ENCODE results near the gene SLC17A7. TPM values are rescaled to one million over a fixed set of nuclear protein-coding genes. Genes with fewer than 3 reads are reported as not detected.

The SLC17A7 gene
- total RNA-seq, 1 experiment from 2014 or later, result 1.6 TPM

DNA sequence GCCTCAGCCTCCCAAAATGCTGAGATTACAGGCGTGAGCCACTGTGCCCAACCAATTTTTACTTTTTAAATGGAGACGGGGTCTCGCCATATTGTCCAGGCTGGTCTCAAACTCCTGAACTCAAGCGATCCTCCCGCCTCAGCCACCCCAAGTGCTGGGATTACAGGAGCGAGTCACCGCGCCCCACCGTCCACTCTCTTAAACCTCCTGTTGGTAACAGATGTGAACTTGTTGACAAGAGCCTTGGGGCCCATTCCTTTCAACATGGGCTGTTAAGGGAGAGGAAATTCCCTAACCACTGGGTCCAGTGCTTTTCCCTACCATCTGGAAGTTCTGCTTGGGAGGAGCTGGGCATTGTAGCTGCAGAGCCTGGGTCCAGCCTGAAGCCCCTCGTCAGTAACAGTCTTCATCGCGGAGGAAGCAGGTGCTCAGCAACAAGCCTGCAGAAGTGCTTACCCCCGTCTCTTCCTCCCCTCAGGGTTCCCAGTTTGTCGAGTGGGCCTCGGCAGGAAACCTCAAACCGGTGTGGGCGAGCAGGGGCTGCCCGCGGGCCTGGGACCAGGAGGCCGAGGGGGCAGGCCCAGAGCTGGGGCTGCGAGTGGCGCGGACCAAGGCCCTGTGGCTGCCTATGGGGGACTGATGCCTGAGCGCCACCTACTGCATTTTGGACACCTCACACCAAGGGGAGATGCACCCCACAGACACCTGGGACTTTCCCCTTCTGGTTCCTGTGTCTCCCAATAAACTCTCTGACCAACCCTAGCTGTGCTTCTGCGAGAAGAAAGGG, 28.7 kb upstream of the SLC17A7 start:
- peaks cover 7% of the 10 kb centered on the region; the same call in 1 of the 2 replicates for H3K27me3 Mint-ChIP-seq (ENCODE audit: low read depth)
- H3K27ac Mint-ChIP-seq, result no peak overlapping the region
- no peaks in the 10 kb centered on the region for H3K9me3 Mint-ChIP-seq
- no peak overlapping the region for H3K4me3 Mint-ChIP-seq
- TF ChIP-seq FOXP1 (CRISPR knock-in tag; IDR thresholded peaks at IDR 0.05; ENCODE audit: borderline replicate concordance) (0 out of 2 replicates have a peak, but pooled peaks have one; percentile 29), GTF2I (CRISPR knock-in tag; conservative IDR thresholded peaks at IDR 0.05) (peak; percentile 77), NR3C1 (CRISPR knock-in tag; conservative IDR thresholded peaks at IDR 0.05; ENCODE audit: low read depth) (no peak)
- ChIA-PET CTCF (interaction anchor here (0.6 to 2.0 kb wide), 7 partner anchors 13 to 142 kb away, joined by 3 to 7 read pairs (median 5); partner anchors contain the start of gene ALDH16A1), POLR2A (no interaction called here)
- peaks cover 7% of the 10 kb centered on the region for H3K4me1 Mint-ChIP-seq
- no peak for DNase-seq (ENCODE audit: low spot score)
- H3K36me3 Mint-ChIP-seq, result peaks cover 2% of the 10 kb centered on the region; the same call in 1 of the 2 replicates
- 0 out of 2 replicates have a peak, but pooled peaks have one; percentile 5 for ATAC-seq

DNA sequence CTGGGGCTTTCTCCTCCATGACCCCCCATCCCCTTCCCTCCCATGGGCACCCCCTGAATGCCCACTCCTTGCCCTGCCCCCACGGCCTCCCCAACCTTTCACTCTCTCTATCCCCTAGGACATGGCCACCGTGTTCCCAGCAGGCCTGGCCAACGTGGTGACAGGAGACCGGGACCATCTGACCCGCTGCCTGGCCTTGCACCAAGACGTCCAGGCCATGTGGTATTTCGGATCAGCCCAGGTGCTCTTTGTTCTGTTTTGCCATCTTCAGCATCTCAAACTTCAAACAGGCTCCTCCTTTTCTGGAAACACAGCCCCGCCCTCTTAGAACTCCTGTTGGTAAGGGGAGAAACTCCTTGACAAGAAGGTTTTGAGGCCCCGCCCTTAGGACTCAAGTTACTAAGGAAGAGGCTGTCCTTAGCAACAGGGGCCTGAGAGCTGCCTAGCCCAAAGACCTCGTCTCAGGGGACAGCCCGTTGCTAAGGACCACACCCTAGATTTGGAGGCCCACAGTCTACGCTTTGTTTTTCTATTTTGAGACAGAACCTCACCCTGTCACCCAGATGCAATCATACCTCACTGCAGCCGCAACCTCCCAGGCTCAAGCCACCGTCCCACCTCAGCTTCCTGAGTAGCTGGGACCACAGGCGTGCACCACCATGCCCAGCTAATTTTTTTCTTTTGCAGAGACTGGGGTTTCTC, 27.6 kb upstream of the SLC17A7 start:
- peak overlapping the region; percentile 97 for H3K27ac Mint-ChIP-seq
- H3K27me3 Mint-ChIP-seq (ENCODE audit: low read depth), result no peaks in the 10 kb centered on the region
- no peaks in the 10 kb centered on the region for H3K9me3 Mint-ChIP-seq
- ATAC-seq (peak; percentile 90), DNase-seq (ENCODE audit: low spot score) (peak; percentile 85)
- TF ChIP-seq, protein P1, sequence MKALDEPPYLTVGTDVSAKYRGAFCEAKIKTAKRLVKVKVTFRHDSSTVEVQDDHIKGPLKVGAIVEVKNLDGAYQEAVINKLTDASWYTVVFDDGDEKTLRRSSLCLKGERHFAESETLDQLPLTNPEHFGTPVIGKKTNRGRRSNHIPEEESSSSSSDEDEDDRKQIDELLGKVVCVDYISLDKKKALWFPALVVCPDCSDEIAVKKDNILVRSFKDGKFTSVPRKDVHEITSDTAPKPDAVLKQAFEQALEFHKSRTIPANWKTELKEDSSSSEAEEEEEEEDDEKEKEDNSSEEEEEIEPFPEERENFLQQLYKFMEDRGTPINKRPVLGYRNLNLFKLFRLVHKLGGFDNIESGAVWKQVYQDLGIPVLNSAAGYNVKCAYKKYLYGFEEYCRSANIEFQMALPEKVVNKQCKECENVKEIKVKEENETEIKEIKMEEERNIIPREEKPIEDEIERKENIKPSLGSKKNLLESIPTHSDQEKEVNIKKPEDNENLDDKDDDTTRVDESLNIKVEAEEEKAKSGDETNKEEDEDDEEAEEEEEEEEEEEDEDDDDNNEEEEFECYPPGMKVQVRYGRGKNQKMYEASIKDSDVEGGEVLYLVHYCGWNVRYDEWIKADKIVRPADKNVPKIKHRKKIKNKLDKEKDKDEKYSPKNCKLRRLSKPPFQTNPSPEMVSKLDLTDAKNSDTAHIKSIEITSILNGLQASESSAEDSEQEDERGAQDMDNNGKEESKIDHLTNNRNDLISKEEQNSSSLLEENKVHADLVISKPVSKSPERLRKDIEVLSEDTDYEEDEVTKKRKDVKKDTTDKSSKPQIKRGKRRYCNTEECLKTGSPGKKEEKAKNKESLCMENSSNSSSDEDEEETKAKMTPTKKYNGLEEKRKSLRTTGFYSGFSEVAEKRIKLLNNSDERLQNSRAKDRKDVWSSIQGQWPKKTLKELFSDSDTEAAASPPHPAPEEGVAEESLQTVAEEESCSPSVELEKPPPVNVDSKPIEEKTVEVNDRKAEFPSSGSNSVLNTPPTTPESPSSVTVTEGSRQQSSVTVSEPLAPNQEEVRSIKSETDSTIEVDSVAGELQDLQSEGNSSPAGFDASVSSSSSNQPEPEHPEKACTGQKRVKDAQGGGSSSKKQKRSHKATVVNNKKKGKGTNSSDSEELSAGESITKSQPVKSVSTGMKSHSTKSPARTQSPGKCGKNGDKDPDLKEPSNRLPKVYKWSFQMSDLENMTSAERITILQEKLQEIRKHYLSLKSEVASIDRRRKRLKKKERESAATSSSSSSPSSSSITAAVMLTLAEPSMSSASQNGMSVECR (CRISPR knock-in tag; IDR thresholded peaks at IDR 0.05; ENCODE audit: borderline replicate concordance), result no peak
- TF ChIP-seq FOXK1 (CRISPR knock-in tag; IDR thresholded peaks at IDR 0.05) (no peak), FOXJ3 (CRISPR knock-in tag; IDR thresholded peaks at IDR 0.05; ENCODE audit: borderline replicate concordance) (no peak), NR1H2 (CRISPR knock-in tag; IDR thresholded peaks at IDR 0.05) (no peak), PRRX2 (CRISPR knock-in tag; IDR thresholded peaks at IDR 0.05) (no peak), ZNF232 (CRISPR knock-in tag; IDR thresholded peaks at IDR 0.05) (no peak), EMX1 (CRISPR knock-in tag; IDR thresholded peaks at IDR 0.05) (no peak), ZNF671 (CRISPR knock-in tag; IDR thresholded peaks at IDR 0.05) (no peak), CBFB (CRISPR knock-in tag; IDR thresholded peaks at IDR 0.05; ENCODE audit: low read depth) (no peak), ZNF138 (CRISPR knock-in tag; conservative IDR thresholded peaks at IDR 0.05) (no peak)
- TF ChIP-seq, protein P2, sequence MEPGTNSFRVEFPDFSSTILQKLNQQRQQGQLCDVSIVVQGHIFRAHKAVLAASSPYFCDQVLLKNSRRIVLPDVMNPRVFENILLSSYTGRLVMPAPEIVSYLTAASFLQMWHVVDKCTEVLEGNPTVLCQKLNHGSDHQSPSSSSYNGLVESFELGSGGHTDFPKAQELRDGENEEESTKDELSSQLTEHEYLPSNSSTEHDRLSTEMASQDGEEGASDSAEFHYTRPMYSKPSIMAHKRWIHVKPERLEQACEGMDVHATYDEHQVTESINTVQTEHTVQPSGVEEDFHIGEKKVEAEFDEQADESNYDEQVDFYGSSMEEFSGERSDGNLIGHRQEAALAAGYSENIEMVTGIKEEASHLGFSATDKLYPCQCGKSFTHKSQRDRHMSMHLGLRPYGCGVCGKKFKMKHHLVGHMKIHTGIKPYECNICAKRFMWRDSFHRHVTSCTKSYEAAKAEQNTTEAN (CRISPR knock-in tag; IDR thresholded peaks at IDR 0.05), result no peak
- TF ChIP-seq, protein P3, sequence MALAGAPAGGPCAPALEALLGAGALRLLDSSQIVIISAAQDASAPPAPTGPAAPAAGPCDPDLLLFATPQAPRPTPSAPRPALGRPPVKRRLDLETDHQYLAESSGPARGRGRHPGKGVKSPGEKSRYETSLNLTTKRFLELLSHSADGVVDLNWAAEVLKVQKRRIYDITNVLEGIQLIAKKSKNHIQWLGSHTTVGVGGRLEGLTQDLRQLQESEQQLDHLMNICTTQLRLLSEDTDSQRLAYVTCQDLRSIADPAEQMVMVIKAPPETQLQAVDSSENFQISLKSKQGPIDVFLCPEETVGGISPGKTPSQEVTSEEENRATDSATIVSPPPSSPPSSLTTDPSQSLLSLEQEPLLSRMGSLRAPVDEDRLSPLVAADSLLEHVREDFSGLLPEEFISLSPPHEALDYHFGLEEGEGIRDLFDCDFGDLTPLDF (CRISPR knock-in tag; IDR thresholded peaks at IDR 0.05), result no peak
- TF ChIP-seq, protein P4, sequence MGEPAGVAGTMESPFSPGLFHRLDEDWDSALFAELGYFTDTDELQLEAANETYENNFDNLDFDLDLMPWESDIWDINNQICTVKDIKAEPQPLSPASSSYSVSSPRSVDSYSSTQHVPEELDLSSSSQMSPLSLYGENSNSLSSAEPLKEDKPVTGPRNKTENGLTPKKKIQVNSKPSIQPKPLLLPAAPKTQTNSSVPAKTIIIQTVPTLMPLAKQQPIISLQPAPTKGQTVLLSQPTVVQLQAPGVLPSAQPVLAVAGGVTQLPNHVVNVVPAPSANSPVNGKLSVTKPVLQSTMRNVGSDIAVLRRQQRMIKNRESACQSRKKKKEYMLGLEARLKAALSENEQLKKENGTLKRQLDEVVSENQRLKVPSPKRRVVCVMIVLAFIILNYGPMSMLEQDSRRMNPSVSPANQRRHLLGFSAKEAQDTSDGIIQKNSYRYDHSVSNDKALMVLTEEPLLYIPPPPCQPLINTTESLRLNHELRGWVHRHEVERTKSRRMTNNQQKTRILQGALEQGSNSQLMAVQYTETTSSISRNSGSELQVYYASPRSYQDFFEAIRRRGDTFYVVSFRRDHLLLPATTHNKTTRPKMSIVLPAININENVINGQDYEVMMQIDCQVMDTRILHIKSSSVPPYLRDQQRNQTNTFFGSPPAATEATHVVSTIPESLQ (CRISPR knock-in tag; IDR thresholded peaks at IDR 0.05), result no peak
- TF ChIP-seq, protein P5, sequence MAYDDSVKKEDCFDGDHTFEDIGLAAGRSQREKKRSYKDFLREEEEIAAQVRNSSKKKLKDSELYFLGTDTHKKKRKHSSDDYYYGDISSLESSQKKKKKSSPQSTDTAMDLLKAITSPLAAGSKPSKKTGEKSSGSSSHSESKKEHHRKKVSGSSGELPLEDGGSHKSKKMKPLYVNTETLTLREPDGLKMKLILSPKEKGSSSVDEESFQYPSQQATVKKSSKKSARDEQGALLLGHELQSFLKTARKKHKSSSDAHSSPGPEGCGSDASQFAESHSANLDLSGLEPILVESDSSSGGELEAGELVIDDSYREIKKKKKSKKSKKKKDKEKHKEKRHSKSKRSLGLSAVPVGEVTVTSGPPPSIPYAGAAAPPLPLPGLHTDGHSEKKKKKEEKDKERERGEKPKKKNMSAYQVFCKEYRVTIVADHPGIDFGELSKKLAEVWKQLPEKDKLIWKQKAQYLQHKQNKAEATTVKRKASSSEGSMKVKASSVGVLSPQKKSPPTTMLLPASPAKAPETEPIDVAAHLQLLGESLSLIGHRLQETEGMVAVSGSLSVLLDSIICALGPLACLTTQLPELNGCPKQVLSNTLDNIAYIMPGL (CRISPR knock-in tag; IDR thresholded peaks at IDR 0.05), result no peak
- TF ChIP-seq, protein P6, sequence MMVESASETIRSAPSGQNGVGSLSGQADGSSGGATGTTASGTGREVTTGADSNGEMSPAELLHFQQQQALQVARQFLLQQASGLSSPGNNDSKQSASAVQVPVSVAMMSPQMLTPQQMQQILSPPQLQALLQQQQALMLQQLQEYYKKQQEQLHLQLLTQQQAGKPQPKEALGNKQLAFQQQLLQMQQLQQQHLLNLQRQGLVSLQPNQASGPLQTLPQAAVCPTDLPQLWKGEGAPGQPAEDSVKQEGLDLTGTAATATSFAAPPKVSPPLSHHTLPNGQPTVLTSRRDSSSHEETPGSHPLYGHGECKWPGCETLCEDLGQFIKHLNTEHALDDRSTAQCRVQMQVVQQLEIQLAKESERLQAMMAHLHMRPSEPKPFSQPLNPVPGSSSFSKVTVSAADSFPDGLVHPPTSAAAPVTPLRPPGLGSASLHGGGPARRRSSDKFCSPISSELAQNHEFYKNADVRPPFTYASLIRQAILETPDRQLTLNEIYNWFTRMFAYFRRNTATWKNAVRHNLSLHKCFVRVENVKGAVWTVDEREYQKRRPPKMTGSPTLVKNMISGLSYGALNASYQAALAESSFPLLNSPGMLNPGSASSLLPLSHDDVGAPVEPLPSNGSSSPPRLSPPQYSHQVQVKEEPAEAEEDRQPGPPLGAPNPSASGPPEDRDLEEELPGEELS (CRISPR knock-in tag; IDR thresholded peaks at IDR 0.05), result no peak
- no peak overlapping the region for H3K4me3 Mint-ChIP-seq
- H3K4me1 Mint-ChIP-seq, result peaks cover 7% of the 10 kb centered on the region
- CTCF ChIA-PET, result interaction anchor here (0.6 to 2.0 kb wide), 10 partner anchors 10 to 141 kb away, joined by 3 to 10 read pairs (median 5); partner anchors contain the start of gene ALDH16A1
- POLR2A ChIA-PET, result interaction anchor here (1.1 kb wide), 1 partner anchor 27 kb away, joined by 3 read pairs; no protein-coding TSS in a partner anchor
- peaks cover 2% of the 10 kb centered on the region; the same call in 1 of the 2 replicates for H3K36me3 Mint-ChIP-seq

Data from WTC11 (cell line).